HG02981 (cell line): ENCODE results near the gene COG8.
"Not testable (repeated sequence)": the region's sequence is repeated elsewhere in the genome, so short reads cannot be mapped to it uniquely, and the experiment has no call there.

Experiments
- ATAC-seq: cut with Tn5 transposase; IDR thresholded peaks from one replicate; pipeline ENCODE4 v1.9.1; 2021; ENCODE audit warnings: mild to moderate bottlenecking, moderate library complexity; ENCODE audit not compliant: unreplicated experiment

Gene COG8, protein sequence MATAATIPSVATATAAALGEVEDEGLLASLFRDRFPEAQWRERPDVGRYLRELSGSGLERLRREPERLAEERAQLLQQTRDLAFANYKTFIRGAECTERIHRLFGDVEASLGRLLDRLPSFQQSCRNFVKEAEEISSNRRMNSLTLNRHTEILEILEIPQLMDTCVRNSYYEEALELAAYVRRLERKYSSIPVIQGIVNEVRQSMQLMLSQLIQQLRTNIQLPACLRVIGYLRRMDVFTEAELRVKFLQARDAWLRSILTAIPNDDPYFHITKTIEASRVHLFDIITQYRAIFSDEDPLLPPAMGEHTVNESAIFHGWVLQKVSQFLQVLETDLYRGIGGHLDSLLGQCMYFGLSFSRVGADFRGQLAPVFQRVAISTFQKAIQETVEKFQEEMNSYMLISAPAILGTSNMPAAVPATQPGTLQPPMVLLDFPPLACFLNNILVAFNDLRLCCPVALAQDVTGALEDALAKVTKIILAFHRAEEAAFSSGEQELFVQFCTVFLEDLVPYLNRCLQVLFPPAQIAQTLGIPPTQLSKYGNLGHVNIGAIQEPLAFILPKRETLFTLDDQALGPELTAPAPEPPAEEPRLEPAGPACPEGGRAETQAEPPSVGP

GRCh38 chr16:69339289-69340094, at the start of gene COG8, which contains the start of gene NIP7:
Gene COG8, minus strand, starts transcription at chr16:69339564. Its CDS starts 12 bp downstream, at chr16:69339552.
Gene NIP7, plus strand, starts transcription at chr16:69339772. Its CDS starts 58 bp downstream, at chr16:69339830.
- peak; percentile 91 for ATAC-seq

DNA sequence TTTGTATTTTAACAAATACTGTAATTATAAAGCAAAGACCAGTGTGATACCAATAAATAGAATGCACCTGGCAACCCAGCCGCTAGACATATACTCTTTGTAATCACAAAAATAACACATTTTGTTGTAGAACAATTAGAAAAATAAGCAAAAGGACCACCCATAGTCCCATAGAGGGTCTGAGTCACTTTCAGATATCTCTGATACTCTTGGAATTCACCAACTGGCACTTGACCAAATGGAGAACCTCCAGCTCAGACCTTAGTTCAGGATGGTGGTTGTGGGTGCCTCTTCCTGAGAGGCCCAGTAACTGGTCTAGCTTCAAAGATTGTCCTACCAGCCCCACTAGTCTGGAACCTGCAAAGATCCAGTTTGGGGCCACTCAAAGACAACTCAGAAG, 47.2 kb upstream of the COG8 start:
- ATAC-seq: no peak

GRCh38 chr16:69384974-69385373, 45.6 kb upstream of the COG8 start:
- ATAC-seq: no peak

- ATAC-seq: no peak
These were observed 43.1 kb upstream of the COG8 start for GRCh38 chr16:69382421-69382820.

GRCh38 chr16:69381231-69381630, 41.9 kb upstream of the COG8 start:
- no peak for ATAC-seq

DNA sequence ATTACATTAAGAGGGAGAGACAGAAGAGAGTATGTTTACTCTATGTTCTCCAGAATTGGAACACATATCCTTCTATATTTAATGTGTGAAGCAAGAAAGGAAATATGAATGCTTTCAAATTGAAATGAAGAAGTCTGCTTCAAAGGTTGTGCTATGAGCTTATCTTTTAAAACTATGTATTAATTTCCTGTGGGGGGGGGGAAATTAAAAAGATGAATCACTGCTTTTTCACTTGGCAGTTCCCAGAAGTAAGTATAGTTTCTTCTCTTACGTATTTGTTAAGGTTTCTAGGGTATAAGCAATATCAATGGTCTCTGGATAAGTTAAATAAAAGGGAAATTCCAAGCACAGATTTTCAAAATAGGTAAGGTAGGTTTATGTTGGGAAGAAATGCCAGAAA, 39.4 kb upstream of the COG8 start:
- no peak for ATAC-seq

- no peak for ATAC-seq
These were observed 38.7 kb upstream of the COG8 start for GRCh38 chr16:69378036-69378435.

GRCh38 chr16:69376393-69377059, 37.2 kb upstream of the COG8 start:
- no peak for ATAC-seq

DNA sequence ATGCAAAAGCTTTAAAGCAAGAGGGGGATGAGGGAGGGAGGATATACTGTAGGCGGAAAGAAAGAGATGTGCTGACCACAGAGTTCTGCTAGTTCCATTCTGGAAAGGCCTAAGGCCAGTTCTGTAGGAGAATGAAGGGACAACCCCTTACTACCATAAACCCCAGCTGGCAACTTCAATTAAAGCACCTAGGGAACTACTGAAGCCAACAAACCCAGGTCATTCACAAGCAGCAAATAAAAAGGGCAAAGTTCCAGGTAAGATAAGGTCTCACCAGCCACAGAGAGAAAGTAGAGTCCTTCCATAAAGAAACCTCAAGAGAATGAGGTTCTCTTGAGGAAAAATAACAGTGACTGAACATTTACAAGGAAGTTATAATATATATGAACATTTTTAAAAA, 33.7 kb upstream of the COG8 start:
- ATAC-seq: no peak

- ATAC-seq: no peak
These were observed 32.2 kb upstream of the COG8 start for GRCh38 chr16:69371564-69371963.

DNA sequence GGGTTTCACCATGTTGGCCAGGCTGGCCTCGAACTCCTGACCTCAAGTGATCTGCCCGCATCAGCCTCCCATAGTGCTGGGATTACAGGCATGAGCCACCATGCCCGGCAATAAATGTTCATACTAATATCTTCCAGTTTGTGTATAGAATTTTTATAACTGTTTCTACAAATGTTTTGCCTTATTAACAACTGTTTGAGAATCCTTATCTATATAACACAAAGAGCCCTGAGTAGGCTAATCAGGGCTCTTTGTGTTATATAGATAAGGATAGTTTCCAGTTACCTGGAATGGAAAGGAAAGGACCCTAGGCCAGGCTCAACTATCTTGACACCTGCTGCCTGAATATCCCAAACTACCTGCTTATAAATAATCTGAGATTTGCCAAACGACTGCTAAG, 29.5 kb upstream of the COG8 start:
- ATAC-seq: no peak

- no peak for ATAC-seq
These were observed 28.6 kb upstream of the COG8 start for GRCh38 chr16:69367980-69368379.

DNA sequence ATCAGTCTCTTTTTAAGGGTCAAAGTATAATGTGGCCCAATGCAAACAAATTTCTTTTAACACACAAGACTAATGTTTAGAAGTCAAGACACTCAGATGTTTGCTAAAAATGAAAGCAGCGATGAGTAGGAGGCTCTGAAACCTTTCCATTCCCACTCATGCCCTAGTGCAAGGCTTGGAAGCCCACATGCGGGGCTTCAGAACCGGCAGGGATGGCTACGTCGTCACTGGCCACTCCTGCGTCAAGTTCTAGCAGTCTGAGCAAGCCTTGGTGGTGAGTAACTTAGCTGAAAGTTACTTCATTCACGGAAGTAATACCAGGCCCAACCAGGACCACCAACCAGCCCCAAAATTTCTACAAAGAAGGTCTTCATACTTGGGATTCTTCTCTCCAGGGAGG, 27.1 kb upstream of the COG8 start:
- ATAC-seq: no peak

DNA sequence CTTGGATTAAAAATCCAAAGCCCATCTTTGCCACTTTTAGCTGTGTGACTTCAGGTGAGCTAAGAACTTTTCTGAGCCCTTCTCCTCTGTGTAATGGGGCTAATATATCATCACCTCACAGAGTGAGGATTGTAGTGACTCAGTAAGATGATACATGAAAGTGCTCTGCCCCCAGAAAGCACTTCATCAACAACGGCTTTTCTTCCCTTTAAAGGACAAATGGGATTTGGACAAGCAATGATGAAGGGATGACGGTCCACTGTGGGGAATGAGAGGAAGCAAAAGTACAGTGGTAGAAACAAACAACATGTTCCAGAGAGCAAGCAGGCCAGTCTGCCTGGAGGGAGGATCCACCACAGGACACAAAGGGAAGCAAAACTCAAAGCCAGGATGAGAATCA, 26.5 kb upstream of the COG8 start:
- no peak for ATAC-seq

- ATAC-seq: no peak
These were observed 24.7 kb upstream of the COG8 start for GRCh38 chr16:69364088-69364487.

GRCh38 chr16:69363281-69363717, 23.9 kb upstream of the COG8 start:
- no peak for ATAC-seq

GRCh38 chr16:69360070-69360469, 20.7 kb upstream of the COG8 start:
- not testable (repeated sequence) for ATAC-seq

DNA sequence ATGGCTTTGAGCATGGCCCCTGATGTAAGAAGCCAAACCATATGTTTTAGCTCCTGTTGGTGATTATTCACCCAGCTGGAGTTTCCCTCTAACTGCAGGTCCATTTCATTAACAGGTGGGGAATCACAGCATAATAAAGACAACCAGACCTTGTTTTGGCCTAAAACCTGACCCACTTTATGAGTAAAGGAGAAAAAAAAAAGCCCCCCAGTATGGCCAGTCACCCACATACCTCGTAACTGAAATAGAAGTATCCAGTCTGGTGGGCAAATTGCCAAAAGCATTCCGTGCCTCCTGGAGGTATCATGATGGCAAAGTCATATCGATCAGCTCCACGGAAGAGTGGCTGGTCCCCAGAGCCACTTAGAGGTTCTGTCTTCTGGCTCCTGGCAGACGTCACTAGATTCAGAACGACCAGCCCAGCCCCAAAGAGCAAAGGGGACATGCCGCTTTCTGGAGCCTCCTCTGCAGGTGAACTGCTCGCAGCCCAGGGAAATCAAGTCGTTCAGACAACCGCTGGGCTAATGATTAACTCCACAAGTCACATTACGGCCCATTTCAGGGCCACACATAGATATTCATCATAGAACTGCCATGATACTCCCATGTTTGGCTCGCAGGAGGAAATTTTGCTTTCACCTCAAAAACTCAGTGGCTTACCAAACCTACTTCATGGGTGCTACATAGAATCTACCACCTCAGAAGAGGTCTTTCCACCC, 12.1 kb upstream of the COG8 start, which contains the start of gene TMED6:
TSS of gene TMED6 (minus strand) at position 478 of the 719 bp plus-strand sequence. CDS start at position 445, 33 bp downstream.
- no peak for ATAC-seq

DNA sequence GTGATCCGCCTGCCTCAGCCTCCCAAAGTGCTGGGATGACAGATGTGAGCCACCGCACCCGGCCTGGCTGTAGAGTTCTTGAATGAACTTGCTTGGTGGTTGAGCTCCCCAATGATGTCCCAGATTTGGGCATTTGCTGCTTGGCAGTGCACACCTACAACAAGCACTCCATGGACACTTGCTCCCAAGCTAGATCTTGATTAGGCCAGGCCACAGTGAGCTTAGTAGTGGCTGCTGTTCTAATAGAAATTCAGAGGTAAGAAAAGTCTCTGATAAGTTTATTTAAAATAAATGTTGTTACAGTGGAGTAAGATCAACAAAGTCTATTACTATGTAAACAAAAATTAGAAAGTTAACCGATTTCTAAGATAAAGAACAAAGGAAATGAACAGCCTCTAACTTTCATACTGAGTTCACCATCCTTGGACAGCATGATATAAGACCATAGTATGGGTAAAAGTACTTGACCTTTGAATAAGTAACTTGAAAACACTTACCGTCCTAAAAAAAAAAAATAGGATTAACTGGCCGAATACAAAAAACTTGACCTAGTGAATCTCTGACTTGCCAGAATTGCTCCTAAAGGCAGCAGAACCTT, 11.3 kb upstream of the COG8 start:
- ATAC-seq: no peak

DNA sequence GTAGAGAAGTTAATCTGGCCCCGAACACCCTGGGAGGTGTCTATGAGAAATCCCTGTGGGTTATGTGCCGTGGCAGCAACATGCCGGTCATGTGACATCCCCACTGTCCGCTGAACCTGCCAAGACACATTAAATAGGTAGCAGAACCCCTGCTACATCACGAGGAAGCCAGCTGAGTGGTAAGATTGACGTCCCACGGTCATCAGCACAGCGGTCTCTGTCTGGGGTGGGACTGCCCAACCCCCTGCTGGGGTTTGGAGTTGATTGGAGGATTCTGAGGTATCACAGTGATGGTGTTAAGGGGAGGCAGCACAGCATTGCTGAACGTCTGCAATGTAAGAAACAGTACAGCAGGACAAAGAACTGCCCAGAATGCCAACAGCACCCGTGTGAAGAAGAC, 10.2 kb upstream of the COG8 start:
- ATAC-seq: no peak
